Measurements from ENCODE around the gene DDX42. TPM values are rescaled to one million over a fixed set of nuclear protein-coding genes. Genes with fewer than 3 reads are reported as not detected.

The DDX42 gene
- total and polyA plus RNA-seq, 9 of the 15 experiments (the other 6 are each of a cell fraction or from before 2014, with no cell fraction given), result 16.5 to 149 (median 87.6) TPM

DNA sequence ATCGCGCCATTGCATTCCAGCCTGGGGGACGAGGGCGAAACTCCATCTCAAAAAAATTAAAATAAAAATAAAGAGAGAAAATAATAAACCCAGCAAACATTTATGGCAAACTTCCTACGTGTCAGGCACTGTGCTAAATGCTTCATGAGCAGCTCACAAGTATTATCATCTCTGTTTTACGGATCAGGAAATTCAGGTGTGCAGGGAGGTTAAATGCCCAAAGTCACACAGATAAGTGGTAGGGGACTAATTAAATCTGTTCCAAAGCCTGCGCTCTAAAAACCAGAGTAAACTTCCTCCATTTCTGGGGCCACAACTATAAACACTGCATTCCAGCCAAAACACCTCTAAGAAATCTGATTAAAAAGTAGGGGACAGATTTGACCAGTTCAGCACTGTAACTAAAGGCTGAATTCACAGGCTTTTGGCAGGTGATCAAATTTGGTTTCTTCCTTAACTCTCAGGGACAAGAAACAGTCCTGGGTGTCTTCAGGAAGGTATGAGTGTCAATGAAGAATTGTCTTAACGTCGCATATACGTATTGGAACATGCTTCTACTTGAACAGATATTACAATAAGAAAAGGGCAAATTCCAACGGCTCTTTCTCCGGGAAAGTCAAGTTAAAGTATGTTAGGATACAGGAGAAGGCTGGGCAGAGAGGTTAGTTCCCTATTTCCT is 33.4 kb upstream of the DDX42 start (continued):
- TF ChIP-seq TAF7 (tag; IDR thresholded peaks at IDR 0.05), result no peak
- TF ChIP-seq CCNT2 (IDR thresholded peaks at IDR 0.05; ENCODE audit: borderline replicate concordance, extremely low read depth, insufficient read length, low read depth, low read length), result no peak
- peak; percentile 42; the same call in 1 of the 2 replicates for TF ChIP-seq HDAC2 (IDR thresholded peaks at IDR 0.05)
- TF ChIP-seq TEAD4 (IDR thresholded peaks at IDR 0.05; ENCODE audit: low read length), result peak; percentile 61; the same call in 1 of the 2 replicates
- no peak for TF ChIP-seq TEAD4 (CRISPR knock-in tag; IDR thresholded peaks at IDR 0.05; ENCODE audit: borderline replicate concordance)
- 0 out of 4 replicates have a peak, but pooled peaks of 1 of the 2 experiments have one; percentile 48 for TF ChIP-seq TEAD1 (CRISPR knock-in tag; IDR thresholded peaks at IDR 0.05)
- TF ChIP-seq, protein P1, sequence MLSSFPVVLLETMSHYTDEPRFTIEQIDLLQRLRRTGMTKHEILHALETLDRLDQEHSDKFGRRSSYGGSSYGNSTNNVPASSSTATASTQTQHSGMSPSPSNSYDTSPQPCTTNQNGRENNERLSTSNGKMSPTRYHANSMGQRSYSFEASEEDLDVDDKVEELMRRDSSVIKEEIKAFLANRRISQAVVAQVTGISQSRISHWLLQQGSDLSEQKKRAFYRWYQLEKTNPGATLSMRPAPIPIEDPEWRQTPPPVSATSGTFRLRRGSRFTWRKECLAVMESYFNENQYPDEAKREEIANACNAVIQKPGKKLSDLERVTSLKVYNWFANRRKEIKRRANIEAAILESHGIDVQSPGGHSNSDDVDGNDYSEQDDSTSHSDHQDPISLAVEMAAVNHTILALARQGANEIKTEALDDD (IDR thresholded peaks at IDR 0.05), result peak; percentile 64; the same call in 1 of the 2 replicates
- TF ChIP-seq RNF2 (IDR thresholded peaks at IDR 0.05), result no peak
- no peak for TF ChIP-seq MAZ (CRISPR knock-in tag; conservative IDR thresholded peaks at IDR 0.05 in 1 of 2, IDR thresholded peaks at IDR 0.05 in 1 of 2)
- TF ChIP-seq, protein P2, sequence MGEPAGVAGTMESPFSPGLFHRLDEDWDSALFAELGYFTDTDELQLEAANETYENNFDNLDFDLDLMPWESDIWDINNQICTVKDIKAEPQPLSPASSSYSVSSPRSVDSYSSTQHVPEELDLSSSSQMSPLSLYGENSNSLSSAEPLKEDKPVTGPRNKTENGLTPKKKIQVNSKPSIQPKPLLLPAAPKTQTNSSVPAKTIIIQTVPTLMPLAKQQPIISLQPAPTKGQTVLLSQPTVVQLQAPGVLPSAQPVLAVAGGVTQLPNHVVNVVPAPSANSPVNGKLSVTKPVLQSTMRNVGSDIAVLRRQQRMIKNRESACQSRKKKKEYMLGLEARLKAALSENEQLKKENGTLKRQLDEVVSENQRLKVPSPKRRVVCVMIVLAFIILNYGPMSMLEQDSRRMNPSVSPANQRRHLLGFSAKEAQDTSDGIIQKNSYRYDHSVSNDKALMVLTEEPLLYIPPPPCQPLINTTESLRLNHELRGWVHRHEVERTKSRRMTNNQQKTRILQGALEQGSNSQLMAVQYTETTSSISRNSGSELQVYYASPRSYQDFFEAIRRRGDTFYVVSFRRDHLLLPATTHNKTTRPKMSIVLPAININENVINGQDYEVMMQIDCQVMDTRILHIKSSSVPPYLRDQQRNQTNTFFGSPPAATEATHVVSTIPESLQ (CRISPR knock-in tag; IDR thresholded peaks at IDR 0.05), result 0 out of 2 replicates have a peak, but pooled peaks have one; percentile 4
